ENCODE results near the gene HHLA2. TPM values are rescaled to one million over a fixed set of nuclear protein-coding genes. Genes with fewer than 3 reads are reported as not detected.

Gene HHLA2
- total RNA-seq, 3 donors from 2014 or later (not counting 1 experiment from before 2014, with no cell fraction given) = 0.09 TPM; not detected in 2

GRCh38 chr3:108389372-108389771 lies 93.0 kb downstream of the HHLA2 start:
- no peak overlapping the region for H3K4me3 Mint-ChIP-seq
- ATAC-seq (no peak), DNase-seq (no peak)
- H3K9me3 Mint-ChIP-seq = no peaks in the 10 kb centered on the region
- intact Hi-C loops (cut with micrococcal nuclease) = no loop called here
- no peaks in the 10 kb centered on the region for H3K27me3 Mint-ChIP-seq (ENCODE audit: low read depth in 2 of 2)
- H3K4me1 ChIP-seq (ENCODE audit: control insufficient read depth, insufficient read depth, low read length) = peaks cover 15% of the 10 kb centered on the region
- WGBS (ENCODE audit: insufficient coverage) = 80% methylated on average over 1 of the region's 1 CpG
- H3K4me1 Mint-ChIP-seq = peaks cover 22 to 35% of the 10 kb centered on the region in 2 donors
- H3K27ac ChIP-seq (ENCODE audit: low read length) = no peak overlapping the region
- no peak overlapping the region for H3K4me3 ChIP-seq (ENCODE audit: low read length)
- H3K27me3 ChIP-seq (ENCODE audit: control insufficient read depth, insufficient read depth, low read length) = no peaks in the 10 kb centered on the region
- no peak for TF ChIP-seq CTCF (IDR thresholded peaks at IDR 0.05)
- H3K36me3 Mint-ChIP-seq = no peaks in the 10 kb centered on the region
- no peaks in the 10 kb centered on the region for H3K36me3 ChIP-seq (ENCODE audit: control insufficient read depth, insufficient read depth, low read length)
- no peaks in the 10 kb centered on the region for H3K9me3 ChIP-seq (ENCODE audit: control insufficient read depth, insufficient read depth, low read length)
- no peak overlapping the region for H3K27ac Mint-ChIP-seq

- no peaks in the 10 kb centered on the region for H3K9me3 Mint-ChIP-seq
- no peaks in the 10 kb centered on the region for H3K36me3 Mint-ChIP-seq
- intact Hi-C loops (cut with micrococcal nuclease) = no loop called here
- H3K4me1 Mint-ChIP-seq = peaks cover 28 to 37% of the 10 kb centered on the region in 2 donors
- H3K4me3 Mint-ChIP-seq = no peak overlapping the region
- WGBS (ENCODE audit: insufficient coverage) = 100% methylated on average over 1 of the region's 3 CpGs
- TF ChIP-seq CTCF (IDR thresholded peaks at IDR 0.05) = no peak
- Histone ChIP-seq H3K27me3 (ENCODE audit: control insufficient read depth, insufficient read depth, low read length) (no peaks in the 10 kb centered on the region), H3K4me3 (ENCODE audit: low read length) (no peak overlapping the region), H3K9me3 (ENCODE audit: control insufficient read depth, insufficient read depth, low read length) (no peaks in the 10 kb centered on the region), H3K27ac (ENCODE audit: low read length) (no peak overlapping the region), H3K36me3 (ENCODE audit: control insufficient read depth, insufficient read depth, low read length) (no peaks in the 10 kb centered on the region), H3K4me1 (ENCODE audit: control insufficient read depth, insufficient read depth, low read length) (peaks cover 23% of the 10 kb centered on the region)
- H3K27me3 Mint-ChIP-seq (ENCODE audit: low read depth in 2 of 2) = no peaks in the 10 kb centered on the region
- DNase-seq (no peak), ATAC-seq (no peak)
- no peak overlapping the region for H3K27ac Mint-ChIP-seq
These were observed 95.7 kb downstream of the HHLA2 start for GRCh38 chr3:108391917-108392593.

GRCh38 chr3:108393128-108393900 lies 97.0 kb downstream of the HHLA2 start:
- Histone ChIP-seq H3K27me3 (ENCODE audit: control insufficient read depth, insufficient read depth, low read length) (no peaks in the 10 kb centered on the region), H3K4me3 (ENCODE audit: low read length) (no peak overlapping the region), H3K36me3 (ENCODE audit: control insufficient read depth, insufficient read depth, low read length) (no peaks in the 10 kb centered on the region), H3K9me3 (ENCODE audit: control insufficient read depth, insufficient read depth, low read length) (no peaks in the 10 kb centered on the region), H3K27ac (ENCODE audit: low read length) (no peak overlapping the region), H3K4me1 (ENCODE audit: control insufficient read depth, insufficient read depth, low read length) (peaks cover 21% of the 10 kb centered on the region)
- DNase-seq (no peak), ATAC-seq (no peak)
- 85% methylated on average over 2 of the region's 3 CpGs for WGBS (ENCODE audit: insufficient coverage)
- Mint-ChIP-seq H3K27me3 (ENCODE audit: low read depth in 2 of 2) (no peaks in the 10 kb centered on the region), H3K4me3 (no peak overlapping the region), H3K27ac (no peak overlapping the region), H3K4me1 (peaks cover 18 to 25% of the 10 kb centered on the region in 2 donors), H3K9me3 (no peaks in the 10 kb centered on the region), H3K36me3 (no peaks in the 10 kb centered on the region)
- no peak for TF ChIP-seq CTCF (IDR thresholded peaks at IDR 0.05)
- intact Hi-C loops (cut with micrococcal nuclease) = no loop called here
